ENCODE results near the gene PRRC2C. TPM values are rescaled to one million over a fixed set of nuclear protein-coding genes. Genes with fewer than 3 reads are reported as not detected.

PRRC2C gene
- total RNA-seq, 2 donors from 2014 or later = 198 to 210 TPM

DNA sequence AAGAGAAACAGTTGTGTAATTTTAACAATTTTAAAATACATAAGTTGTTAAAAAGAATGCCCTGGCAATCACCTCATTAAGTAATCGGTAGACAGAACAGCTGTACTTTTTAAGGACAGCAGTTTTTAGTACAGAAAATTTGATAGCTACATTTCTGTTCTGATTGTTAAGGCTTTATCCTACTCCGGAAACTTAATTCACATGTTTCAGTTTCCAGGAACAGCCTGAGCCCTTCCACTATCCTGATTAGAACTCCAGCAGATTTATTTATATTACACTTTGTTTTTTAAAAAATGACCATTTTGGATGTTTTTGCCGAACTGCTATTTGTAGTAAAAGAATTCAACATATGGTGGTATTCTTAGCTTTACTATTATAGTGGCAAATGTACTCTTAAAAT is 8.7 kb downstream of the PRRC2C start:
- TF ChIP-seq, protein P1, sequence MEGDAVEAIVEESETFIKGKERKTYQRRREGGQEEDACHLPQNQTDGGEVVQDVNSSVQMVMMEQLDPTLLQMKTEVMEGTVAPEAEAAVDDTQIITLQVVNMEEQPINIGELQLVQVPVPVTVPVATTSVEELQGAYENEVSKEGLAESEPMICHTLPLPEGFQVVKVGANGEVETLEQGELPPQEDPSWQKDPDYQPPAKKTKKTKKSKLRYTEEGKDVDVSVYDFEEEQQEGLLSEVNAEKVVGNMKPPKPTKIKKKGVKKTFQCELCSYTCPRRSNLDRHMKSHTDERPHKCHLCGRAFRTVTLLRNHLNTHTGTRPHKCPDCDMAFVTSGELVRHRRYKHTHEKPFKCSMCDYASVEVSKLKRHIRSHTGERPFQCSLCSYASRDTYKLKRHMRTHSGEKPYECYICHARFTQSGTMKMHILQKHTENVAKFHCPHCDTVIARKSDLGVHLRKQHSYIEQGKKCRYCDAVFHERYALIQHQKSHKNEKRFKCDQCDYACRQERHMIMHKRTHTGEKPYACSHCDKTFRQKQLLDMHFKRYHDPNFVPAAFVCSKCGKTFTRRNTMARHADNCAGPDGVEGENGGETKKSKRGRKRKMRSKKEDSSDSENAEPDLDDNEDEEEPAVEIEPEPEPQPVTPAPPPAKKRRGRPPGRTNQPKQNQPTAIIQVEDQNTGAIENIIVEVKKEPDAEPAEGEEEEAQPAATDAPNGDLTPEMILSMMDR (conservative IDR thresholded peaks at IDR 0.05) = no peak
- H3K4me1 ChIP-seq (ENCODE audit: control insufficient read depth, insufficient read depth, low read length) = no peaks in the 10 kb centered on the region
- H3K36me3 Mint-ChIP-seq (ENCODE audit: low read depth) = peaks cover 23% of the 10 kb centered on the region
- no peak overlapping the region for H3K4me3 ChIP-seq (ENCODE audit: low read length)
- no peak overlapping the region for H3K27ac Mint-ChIP-seq
- no peaks in the 10 kb centered on the region for H3K27me3 Mint-ChIP-seq (ENCODE audit: insufficient read depth)
- H3K27me3 ChIP-seq (ENCODE audit: control insufficient read depth, insufficient read depth, low read length, poor library complexity, severe bottlenecking) = no peaks in the 10 kb centered on the region
- no peaks in the 10 kb centered on the region for H3K9me3 ChIP-seq (ENCODE audit: control insufficient read depth, low read length)
- peaks cover 12% of the 10 kb centered on the region for H3K4me1 Mint-ChIP-seq
- H3K9ac ChIP-seq (ENCODE audit: extremely low read depth, low read length, poor library complexity, severe bottlenecking) = no peak overlapping the region
- no peaks in the 10 kb centered on the region for H3K9me3 Mint-ChIP-seq
- no peak for DNase-seq
- no peak overlapping the region for H3K4me3 Mint-ChIP-seq
- H3K36me3 ChIP-seq (ENCODE audit: control insufficient read depth, insufficient read depth, low read length) = peaks cover 27% of the 10 kb centered on the region
- H3K27ac ChIP-seq (ENCODE audit: low read depth, low read length) = no peak overlapping the region
- WGBS, 2 experiments (ENCODE audit: insufficient coverage in 1 of 2, insufficient read length in 1 of 2) = 71 to 80% methylated on average over 1 to 2 of the region's 3 CpGs

DNA sequence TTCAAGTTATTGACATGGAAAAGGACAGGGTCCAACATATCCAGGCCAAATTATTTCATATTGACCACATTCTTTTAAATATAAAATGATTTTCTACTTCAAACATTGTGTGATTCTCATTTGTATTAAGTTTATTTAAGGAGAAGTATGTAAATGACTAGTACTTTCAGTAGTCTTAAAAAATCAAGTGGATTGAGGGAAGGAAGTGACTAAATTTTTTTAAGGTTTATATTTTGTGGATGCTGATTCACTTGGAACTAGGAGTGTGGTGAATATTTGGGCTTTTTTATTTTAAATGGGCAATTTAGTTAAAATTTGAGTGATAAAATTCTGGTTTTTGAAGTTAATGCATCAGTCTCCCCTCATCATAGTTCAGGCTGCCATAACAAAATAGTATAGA is 10.1 kb downstream of the PRRC2C start:
- peaks cover 28% of the 10 kb centered on the region for H3K36me3 Mint-ChIP-seq (ENCODE audit: low read depth)
- Histone ChIP-seq H3K36me3 (ENCODE audit: control insufficient read depth, insufficient read depth, low read length) (peaks cover 30% of the 10 kb centered on the region), H3K9me3 (ENCODE audit: control insufficient read depth, low read length) (no peaks in the 10 kb centered on the region), H3K27ac (ENCODE audit: low read depth, low read length) (no peak overlapping the region), H3K9ac (ENCODE audit: extremely low read depth, low read length, poor library complexity, severe bottlenecking) (no peak overlapping the region), H3K27me3 (ENCODE audit: control insufficient read depth, insufficient read depth, low read length, poor library complexity, severe bottlenecking) (no peaks in the 10 kb centered on the region), H3K4me3 (ENCODE audit: low read length) (no peak overlapping the region), H3K4me1 (ENCODE audit: control insufficient read depth, insufficient read depth, low read length) (no peaks in the 10 kb centered on the region)
- no peaks in the 10 kb centered on the region for H3K9me3 Mint-ChIP-seq
- no peaks in the 10 kb centered on the region for H3K27me3 Mint-ChIP-seq (ENCODE audit: insufficient read depth)
- H3K27ac Mint-ChIP-seq = peak overlapping the region; percentile 59
- no peak overlapping the region for H3K4me3 Mint-ChIP-seq
- TF ChIP-seq, protein P1 (conservative IDR thresholded peaks at IDR 0.05) = no peak
- H3K4me1 Mint-ChIP-seq = peaks cover 14% of the 10 kb centered on the region
- no peak for DNase-seq

DNA sequence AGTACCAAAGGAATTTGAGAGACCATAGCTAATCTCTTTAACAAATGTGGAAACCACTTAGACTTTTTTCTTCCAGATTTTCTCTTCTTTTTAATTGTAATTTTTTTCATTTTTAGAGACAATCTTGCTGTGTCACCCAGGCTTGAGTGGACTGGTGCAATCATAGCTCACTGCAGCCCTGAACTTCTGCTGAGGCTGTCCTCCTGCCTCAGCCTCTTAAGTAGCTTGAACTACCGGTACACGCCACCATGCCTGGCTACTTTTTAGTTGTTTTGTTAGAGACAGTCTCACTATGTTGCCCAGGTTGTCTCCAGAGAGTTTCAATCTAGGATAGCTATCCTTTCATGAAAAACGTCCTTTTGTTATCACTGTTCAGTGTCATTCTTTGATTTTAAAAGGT is 15.0 kb downstream of the PRRC2C start:
- Mint-ChIP-seq H3K27ac (no peak overlapping the region), H3K36me3 (ENCODE audit: low read depth) (peaks cover 38% of the 10 kb centered on the region), H3K4me3 (no peak overlapping the region), H3K4me1 (peaks cover 10% of the 10 kb centered on the region), H3K9me3 (no peaks in the 10 kb centered on the region), H3K27me3 (ENCODE audit: insufficient read depth) (no peaks in the 10 kb centered on the region)
- Histone ChIP-seq H3K27me3 (ENCODE audit: control insufficient read depth, insufficient read depth, low read length, poor library complexity, severe bottlenecking) (no peaks in the 10 kb centered on the region), H3K36me3 (ENCODE audit: control insufficient read depth, insufficient read depth, low read length) (peaks cover 24% of the 10 kb centered on the region), H3K9me3 (ENCODE audit: control insufficient read depth, low read length) (no peaks in the 10 kb centered on the region), H3K27ac (ENCODE audit: low read depth, low read length) (no peak overlapping the region), H3K4me1 (ENCODE audit: control insufficient read depth, insufficient read depth, low read length) (no peaks in the 10 kb centered on the region), H3K9ac (ENCODE audit: extremely low read depth, low read length, poor library complexity, severe bottlenecking) (no peak overlapping the region), H3K4me3 (ENCODE audit: low read length) (no peak overlapping the region)
- WGBS, 2 experiments (ENCODE audit: insufficient coverage in 1 of 2, insufficient read length in 1 of 2) = 91 to 93% methylated on average over 3 of the region's 3 CpGs
- DNase-seq = no peak
- TF ChIP-seq, protein P1 (conservative IDR thresholded peaks at IDR 0.05) = no peak

All from endodermal cell (in vitro differentiated cells).